ENCODE data around the gene TTPAL. TPM values are rescaled to one million over a fixed set of nuclear protein-coding genes. Genes with fewer than 3 reads are reported as not detected.

The TTPAL gene
- total and polyA plus RNA-seq, 9 of the 15 experiments (the other 6 are each of a cell fraction or from before 2014, with no cell fraction given) = 1.1 to 7.0 (median 2.6) TPM

DNA sequence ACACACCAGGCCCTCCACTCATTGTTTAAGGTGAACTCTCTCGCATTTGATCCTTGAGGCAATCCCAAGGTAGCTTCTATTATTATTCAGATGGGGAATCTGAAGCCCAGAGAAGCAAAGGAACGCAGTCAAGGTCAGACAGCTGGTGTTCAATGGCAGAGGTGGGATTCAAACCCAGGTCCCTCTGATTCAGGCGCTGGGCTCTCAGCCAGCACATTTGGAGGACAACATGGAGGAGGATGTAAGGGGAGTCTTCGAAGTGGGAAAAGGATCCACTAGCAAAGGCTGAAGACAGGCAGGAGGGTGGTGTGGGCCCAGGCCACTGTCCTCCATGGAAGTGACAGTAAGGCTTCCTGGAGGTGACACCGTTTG, 13.9 kb upstream of the TTPAL start:
- ChIA-PET POLR2A (interaction anchor here (0.5 to 1.6 kb wide), 3 partner anchors 9 to 1005 kb away, joined by 3 to 5 read pairs (median 3); no protein-coding TSS in a partner anchor), CTCF (ENCODE audit: low intra/inter-chr PET ratio) (interaction anchor here (1.3 to 6.2 kb wide), 3 partner anchors 74 to 244 kb away, joined by 8 to 54 read pairs (median 10); no protein-coding TSS in a partner anchor)
- TF ChIP-seq ADNP (tag; IDR thresholded peaks at IDR 0.05) = no peak
- TF ChIP-seq NRF1 (conservative IDR thresholded peaks at IDR 0.05 in 1 of 2, IDR thresholded peaks at IDR 0.05 in 1 of 2) = no peak
- TF ChIP-seq, protein P1, sequence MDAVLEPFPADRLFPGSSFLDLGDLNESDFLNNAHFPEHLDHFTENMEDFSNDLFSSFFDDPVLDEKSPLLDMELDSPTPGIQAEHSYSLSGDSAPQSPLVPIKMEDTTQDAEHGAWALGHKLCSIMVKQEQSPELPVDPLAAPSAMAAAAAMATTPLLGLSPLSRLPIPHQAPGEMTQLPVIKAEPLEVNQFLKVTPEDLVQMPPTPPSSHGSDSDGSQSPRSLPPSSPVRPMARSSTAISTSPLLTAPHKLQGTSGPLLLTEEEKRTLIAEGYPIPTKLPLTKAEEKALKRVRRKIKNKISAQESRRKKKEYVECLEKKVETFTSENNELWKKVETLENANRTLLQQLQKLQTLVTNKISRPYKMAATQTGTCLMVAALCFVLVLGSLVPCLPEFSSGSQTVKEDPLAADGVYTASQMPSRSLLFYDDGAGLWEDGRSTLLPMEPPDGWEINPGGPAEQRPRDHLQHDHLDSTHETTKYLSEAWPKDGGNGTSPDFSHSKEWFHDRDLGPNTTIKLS (IDR thresholded peaks at IDR 0.05; ENCODE audit: borderline replicate concordance, low read depth) = no peak
- no peak for TF ChIP-seq EWSR1 (IDR thresholded peaks at IDR 0.05; ENCODE audit: borderline replicate concordance, low read depth, partially characterized antibody)
- TF ChIP-seq TBL1XR1 (IDR thresholded peaks at IDR 0.05; ENCODE audit: low read length in 2 of 2) = no peak
- Histone ChIP-seq H3K79me2 (ENCODE audit: control insufficient read depth, insufficient read depth, low read length) (no peaks in the 10 kb centered on the region), H3K27ac (ENCODE audit: extremely low read depth, low read depth, low read length) (no peak overlapping the region), H3K4me3 (no peak overlapping the region), H2AFZ (ENCODE audit: low read depth, low read length) (no peak overlapping the region), H3K9me3 (replicated peaks; ENCODE audit: control insufficient read depth, insufficient read depth, low read depth, low read length) (no peaks in the 10 kb centered on the region), H3K36me3 (ENCODE audit: control insufficient read depth, insufficient read depth, low read length) (no peaks in the 10 kb centered on the region), H3K4me1 (replicated peaks in 1 of 2; ENCODE audit: control insufficient read depth in 2 of 2, insufficient read depth in 2 of 2, low read length in 2 of 2) (peaks cover 0 to 4% of the 10 kb centered on the region in 2 experiments; a peak in 2 of 5 replicates), H3K27me3 (ENCODE audit: control insufficient read depth in 2 of 2, insufficient read depth in 2 of 2, low read length in 2 of 2) (peaks cover 7 to 33% of the 10 kb centered on the region in 2 experiments; a peak in 4 of 5 replicates), H4K20me1 (replicated peaks; ENCODE audit: control insufficient read depth, insufficient read depth, low read length) (no peaks in the 10 kb centered on the region), H3K9ac (ENCODE audit: insufficient read depth in 1 of 2, low read depth in 2 of 2, low read length in 2 of 2) (no peak overlapping the region), H3K9me1 (ENCODE audit: control insufficient read depth, insufficient read depth, low read length) (no peaks in the 10 kb centered on the region), H3K4me2 (ENCODE audit: insufficient read depth, low read length) (no peak overlapping the region)
- ATAC-seq (no peak), DNase-seq (ENCODE audit: extremely low read depth in 1 of 4, low spot score in 3 of 4) (no peak), FAIRE-seq (no peak)
- in situ Hi-C loops (cut with MboI) = loop anchor here (5.0 to 10.0 kb wide), 2 partner anchors 74 to 247 kb away; partner anchors contain the start of gene OSER1
- no TSS peak for BruUV-seq (replicated peaks)
- intact Hi-C loops (cut with micrococcal nuclease) = loop anchor here (1.0 to 10.0 kb wide), 3 partner anchors 73 to 347 kb away; no protein-coding TSS in a partner anchor
- 3% methylated on average over 5 of the region's 5 CpGs for WGBS (ENCODE audit: insufficient coverage, low coverage, missing lambda C conversion rate)

Measured in K562 (cell line).